ENCODE data around the gene SIL1. TPM values are rescaled to one million over a fixed set of nuclear protein-coding genes. Genes with fewer than 3 reads are reported as not detected.

SIL1 gene
- total and polyA plus RNA-seq, 2 of the 13 experiments (the other 11 are each of a cell fraction or from before 2014, with no cell fraction given), result 26.0 to 30.0 TPM

- H3K36me3 ChIP-seq (replicated peaks in 1 of 2; ENCODE audit: control insufficient read depth in 1 of 2, insufficient read depth in 2 of 2, low read length in 2 of 2), result no peaks in the 10 kb centered on the region
- no peak for DNase-seq (ENCODE audit: low spot score)
- ATAC-seq, result no peak
- in situ Hi-C loops (cut with HindIII; ENCODE audit: extremely low pct_ligation_motif_present, low pct_unique_long_range_greater_than_20kb) (no loop called here), intact Hi-C loops (cut with micrococcal nuclease; ENCODE audit: unreplicated experiment) (no loop called here)
- H3K4me2 ChIP-seq (ENCODE audit: low read depth, low read length), result no peak overlapping the region
- no peaks in the 10 kb centered on the region for H3K4me1 ChIP-seq (ENCODE audit: insufficient read depth, low read length)
- CTCF ChIA-PET (ENCODE audit: low intra/inter-chr PET ratio, low total read pairs), result no interaction called here
- H3K9me3 ChIP-seq (ENCODE audit: low read length), result no peaks in the 10 kb centered on the region
- POLR2A ChIA-PET, result no interaction called here
- TF ChIP-seq CHD4 (IDR thresholded peaks at IDR 0.05; ENCODE audit: borderline replicate concordance, low read length), result no peak
- no peak for TF ChIP-seq ZBTB3 (CRISPR knock-in tag; IDR thresholded peaks at IDR 0.05; ENCODE audit: borderline replicate concordance, low read depth)
- TF ChIP-seq MLXIP (CRISPR knock-in tag; IDR thresholded peaks at IDR 0.05; ENCODE audit: borderline replicate concordance), result no peak
- TF ChIP-seq ZNF670 (CRISPR knock-in tag; IDR thresholded peaks at IDR 0.05; ENCODE audit: borderline replicate concordance), result no peak
- TF ChIP-seq, protein P1, sequence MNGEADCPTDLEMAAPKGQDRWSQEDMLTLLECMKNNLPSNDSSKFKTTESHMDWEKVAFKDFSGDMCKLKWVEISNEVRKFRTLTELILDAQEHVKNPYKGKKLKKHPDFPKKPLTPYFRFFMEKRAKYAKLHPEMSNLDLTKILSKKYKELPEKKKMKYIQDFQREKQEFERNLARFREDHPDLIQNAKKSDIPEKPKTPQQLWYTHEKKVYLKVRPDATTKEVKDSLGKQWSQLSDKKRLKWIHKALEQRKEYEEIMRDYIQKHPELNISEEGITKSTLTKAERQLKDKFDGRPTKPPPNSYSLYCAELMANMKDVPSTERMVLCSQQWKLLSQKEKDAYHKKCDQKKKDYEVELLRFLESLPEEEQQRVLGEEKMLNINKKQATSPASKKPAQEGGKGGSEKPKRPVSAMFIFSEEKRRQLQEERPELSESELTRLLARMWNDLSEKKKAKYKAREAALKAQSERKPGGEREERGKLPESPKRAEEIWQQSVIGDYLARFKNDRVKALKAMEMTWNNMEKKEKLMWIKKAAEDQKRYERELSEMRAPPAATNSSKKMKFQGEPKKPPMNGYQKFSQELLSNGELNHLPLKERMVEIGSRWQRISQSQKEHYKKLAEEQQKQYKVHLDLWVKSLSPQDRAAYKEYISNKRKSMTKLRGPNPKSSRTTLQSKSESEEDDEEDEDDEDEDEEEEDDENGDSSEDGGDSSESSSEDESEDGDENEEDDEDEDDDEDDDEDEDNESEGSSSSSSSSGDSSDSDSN (CRISPR knock-in tag; IDR thresholded peaks at IDR 0.05), result no peak
- no peak for TF ChIP-seq ZNF3 (CRISPR knock-in tag; IDR thresholded peaks at IDR 0.05)
- TF ChIP-seq, protein P2, sequence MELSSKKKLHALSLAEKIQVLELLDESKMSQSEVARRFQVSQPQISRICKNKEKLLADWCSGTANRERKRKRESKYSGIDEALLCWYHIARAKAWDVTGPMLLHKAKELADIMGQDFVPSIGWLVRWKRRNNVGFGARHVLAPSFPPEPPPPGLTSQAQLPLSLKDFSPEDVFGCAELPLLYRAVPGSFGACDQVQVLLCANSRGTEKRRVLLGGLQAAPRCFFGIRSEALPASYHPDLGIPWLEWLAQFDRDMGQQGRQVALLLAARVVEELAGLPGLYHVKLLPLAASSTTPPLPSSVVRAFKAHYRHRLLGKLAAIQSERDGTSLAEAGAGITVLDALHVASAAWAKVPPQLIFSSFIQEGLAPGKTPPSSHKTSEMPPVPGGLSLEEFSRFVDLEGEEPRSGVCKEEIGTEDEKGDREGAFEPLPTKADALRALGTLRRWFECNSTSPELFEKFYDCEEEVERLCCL (CRISPR knock-in tag; IDR thresholded peaks at IDR 0.05; ENCODE audit: borderline replicate concordance), result no peak
- no peak for FAIRE-seq
- H3K9ac ChIP-seq (ENCODE audit: insufficient read depth, low read depth, low read length), result no peak overlapping the region
- no peaks in the 10 kb centered on the region; a peak in 1 of 5 replicates for H3K27me3 ChIP-seq (ENCODE audit: control insufficient read depth in 1 of 2, insufficient read depth in 2 of 2, low read length in 2 of 2)
- H3K27ac ChIP-seq (ENCODE audit: extremely low read length, insufficient read depth, low read length), result no peak overlapping the region
- H3K4me3 ChIP-seq (replicated peaks in 1 of 3; ENCODE audit: insufficient read depth in 1 of 3, low read depth in 2 of 3, low read length in 3 of 3), result no peak overlapping the region
- no peaks in the 10 kb centered on the region for H3K79me2 ChIP-seq (ENCODE audit: insufficient read depth, low read length)
- H4K20me1 ChIP-seq (ENCODE audit: insufficient read depth, low read length), result no peaks in the 10 kb centered on the region
- whole genome bisulfite sequencing (ENCODE audit: low lambda C conversion rate), result 40% methylated on average over 3 of the region's 3 CpGs
- no peak overlapping the region for H2AFZ ChIP-seq (ENCODE audit: low read length)
- no TSS peak for BruUV-seq (replicated peaks)
These were observed 14.3 kb upstream of the SIL1 start for GRCh38 chr5:139212486-139212885.
